Stimulated activated CD8-positive, alpha-beta memory T cell treated with anti-CD3 and anti-CD28 coated beads, Interleukin-15, amount 100 ng/mL, for 24 hours (primary cell): Measurements from ENCODE around the gene CDCA4.

ENCODE experiments used
- DNase-seq: peaks from one replicate; pipeline ENCODE4 v3.0.0-alpha.2; 2020; ENCODE audit warnings: low read depth

CDCA4 gene

DNA sequence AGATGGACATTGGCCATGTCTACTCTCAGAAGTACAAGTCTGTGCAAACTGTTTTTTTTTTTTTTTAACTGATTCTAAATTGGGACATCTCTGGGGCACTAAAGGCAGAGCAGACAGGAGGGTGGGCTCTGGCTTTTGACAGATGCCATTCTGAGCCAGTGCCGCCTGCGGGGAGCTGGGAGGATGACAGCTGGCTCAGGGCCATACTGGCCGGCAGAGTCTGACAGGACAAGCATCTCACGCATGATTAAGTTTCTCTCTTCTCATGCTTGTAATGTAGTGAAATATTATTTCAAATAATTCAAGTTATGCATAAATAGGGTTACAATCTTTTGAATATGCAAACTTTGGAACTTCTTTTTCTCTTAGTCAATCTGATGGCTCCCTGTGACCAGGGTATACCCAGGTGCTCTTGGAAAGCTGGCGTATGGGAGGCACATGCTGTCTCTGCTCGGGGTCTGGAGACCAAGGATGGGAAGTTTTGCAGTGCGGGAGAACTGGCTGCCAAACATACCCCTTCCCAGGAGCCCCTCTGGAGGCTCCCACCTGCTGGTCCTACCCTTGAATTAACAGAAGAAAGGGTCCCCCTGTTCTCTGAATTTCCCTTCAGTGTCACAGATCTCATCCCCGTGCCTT, 7.6 kb downstream of the CDCA4 start:
- no peak for DNase-seq

DNA sequence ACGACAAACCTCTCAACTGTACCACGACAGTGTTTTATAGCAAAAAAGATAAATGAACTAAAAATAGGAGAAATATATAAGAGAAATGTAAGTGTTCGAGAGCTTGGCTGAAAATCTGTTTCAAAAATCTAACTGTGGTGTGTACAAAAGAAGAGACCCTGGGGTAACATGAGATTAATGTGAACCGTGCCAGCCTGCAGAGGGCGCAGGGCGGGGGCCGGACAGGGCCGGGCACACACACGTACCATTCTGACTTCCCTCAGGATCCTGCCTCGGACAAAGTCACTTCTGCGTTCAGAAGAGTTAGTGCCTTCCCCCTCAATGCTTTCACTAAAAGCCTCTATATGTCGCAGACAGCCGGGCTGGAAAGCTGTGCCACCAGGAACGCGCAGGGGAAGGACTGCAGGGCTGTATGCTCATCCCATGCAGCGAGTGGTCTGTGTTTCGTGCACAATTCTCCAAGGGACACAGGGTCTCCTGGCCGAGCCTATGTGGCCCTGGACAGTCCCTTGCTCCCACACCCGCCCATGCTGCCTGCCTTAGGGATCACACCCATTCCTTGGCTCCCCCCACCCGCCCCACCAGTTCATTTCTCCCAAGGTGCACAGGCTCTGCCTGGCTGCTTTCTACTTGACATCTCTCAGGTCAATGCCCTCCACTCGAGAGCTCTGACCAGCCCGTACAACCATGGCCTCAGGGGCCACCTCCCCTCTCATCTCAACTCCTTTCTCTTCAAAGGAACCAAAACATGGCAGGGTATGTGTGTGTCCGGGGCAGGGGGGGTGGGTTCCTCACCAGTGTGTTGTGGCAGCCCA, 8.5 kb downstream of the CDCA4 start:
- no peak for DNase-seq

DNA sequence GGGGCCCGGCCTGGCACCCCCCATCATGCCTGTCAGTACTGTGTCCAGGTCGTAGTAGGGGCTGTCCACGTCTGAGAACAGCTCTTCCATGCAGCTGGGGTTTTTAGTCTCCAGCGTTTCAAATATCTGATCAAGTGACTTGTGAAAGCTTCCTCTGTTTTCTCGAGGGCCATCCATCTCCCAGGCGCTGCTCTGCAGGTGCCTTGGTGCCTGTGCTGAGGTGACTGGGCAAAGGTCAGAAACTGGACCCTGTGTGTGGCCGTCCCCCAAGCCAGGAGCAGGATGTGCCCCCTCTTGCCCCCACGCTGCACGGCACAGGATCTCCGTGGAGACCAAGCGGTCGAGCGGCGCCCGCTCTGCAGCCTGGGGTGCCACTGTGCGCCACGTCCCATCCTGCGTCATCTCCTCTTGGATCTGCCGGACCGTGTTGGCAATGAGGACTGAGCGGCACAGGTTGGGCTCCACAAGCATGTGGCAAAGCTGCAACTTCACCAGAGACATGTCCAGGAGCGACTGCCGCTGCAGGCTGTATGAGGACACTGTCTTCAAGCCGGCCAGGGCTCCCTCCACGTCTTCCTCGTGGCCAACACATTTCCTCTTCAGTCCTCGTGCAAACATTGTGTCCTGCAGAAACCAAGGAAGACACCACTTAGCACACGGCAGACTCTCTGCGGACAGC, 9.4 kb downstream of the CDCA4 start:
- DNase-seq: no peak

DNA sequence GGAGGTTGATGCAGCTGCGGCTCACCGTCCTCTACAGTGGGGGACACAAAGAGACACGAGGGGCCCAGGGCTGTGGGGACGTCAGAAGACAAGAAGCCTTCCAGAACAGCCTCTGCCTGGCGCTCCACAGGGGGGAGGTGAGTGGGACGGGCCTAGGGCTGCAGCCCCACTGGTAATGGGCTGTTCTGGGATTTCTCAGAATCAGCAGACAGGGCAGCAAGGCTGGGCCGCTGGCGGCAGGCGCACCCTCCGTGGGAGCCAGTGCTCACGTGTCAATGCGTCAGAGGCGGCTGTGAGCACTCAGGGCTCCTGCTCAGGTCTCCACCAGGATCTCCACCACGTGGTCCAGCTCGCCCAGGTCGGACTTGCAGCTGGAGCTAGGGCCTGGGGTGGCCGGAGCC, 10.0 kb downstream of the CDCA4 start:
- DNase-seq: no peak

DNA sequence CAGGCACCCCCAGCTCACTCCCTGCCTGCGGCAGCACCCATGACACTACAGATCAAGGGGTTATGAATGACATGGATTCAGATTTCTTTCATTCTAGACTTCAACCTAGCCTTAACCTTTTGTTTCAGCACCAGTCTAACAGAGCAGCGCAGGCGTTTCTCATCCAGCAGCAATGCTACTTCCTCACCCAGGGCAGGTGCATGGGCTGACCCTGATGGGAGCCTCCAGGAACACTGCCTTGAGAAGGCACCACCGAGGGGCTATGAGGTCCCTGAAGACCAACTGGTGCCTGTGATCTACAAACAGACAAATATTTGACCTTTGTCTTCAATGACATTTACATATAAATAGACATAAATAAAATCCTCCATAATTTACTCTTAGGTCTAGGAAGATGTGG, 10.8 kb downstream of the CDCA4 start:
- no peak for DNase-seq

DNA sequence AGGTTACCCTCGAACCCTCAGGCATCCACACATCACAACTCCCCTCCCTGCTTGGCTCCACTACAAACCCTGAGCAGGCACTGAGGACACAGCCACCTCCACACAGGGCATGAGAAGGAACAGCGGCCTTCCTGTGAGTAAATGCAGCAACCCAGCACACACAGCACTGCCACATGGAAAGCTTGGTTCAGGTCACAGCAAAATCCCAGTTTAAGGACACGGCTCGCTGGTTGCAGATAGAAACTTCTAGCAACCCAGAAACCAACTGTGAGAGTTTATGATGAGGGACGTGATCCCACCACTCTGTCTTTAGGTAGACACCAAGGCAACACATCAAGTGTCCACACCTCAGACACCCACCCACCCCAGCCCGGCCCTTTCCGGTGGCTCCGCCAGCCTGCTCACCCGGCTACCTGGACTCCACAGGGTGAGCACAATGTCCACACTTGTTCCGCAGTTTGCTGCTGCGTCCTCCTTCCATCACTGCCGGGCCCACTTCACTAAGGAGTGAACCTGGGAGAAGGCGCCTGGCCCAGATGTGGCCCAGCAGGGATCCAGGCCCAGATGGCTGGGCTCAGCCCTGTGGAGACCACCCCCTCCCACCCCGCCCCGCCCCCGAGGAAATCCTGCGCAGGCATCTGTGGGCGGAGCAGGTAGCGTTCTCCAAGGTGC, 13.2 kb downstream of the CDCA4 start:
- no peak for DNase-seq

DNA sequence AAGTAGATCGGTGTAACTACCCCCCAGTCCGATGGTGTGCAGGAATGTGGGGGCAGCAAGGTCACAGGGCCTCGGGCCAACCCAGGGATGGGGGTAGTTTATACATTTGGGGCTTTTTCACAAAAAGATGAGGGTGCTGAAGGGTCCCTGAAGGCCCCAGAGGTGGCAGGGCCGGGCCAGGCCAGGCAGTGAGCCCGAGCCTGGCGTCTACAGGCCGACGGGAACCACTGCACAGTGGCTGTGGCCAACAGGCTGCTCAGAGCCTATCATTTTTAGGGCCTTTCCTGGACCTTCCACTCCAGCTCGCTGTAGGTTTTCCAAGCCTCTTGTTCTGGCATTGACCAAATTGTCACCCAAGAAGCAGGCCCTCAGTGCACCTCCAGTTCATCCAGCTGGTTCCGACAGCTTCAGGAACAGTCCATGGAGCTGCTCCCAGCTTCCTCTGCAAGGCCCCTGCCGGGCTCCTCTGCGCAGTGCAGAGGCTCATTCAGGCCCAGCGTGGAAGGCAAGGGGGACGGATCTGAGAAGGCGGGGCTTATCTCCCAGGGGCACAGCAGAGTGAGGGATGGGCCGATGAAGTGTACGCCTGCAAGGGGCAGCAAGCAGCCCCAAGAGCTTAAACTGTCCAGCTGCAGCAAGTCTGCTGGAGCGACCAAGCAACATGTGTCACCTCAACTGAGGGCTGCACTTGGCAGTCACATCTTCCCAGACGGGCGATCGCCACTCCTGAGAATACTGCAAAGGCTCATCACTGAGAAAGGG, 13.9 kb downstream of the CDCA4 start:
- no peak for DNase-seq

DNA sequence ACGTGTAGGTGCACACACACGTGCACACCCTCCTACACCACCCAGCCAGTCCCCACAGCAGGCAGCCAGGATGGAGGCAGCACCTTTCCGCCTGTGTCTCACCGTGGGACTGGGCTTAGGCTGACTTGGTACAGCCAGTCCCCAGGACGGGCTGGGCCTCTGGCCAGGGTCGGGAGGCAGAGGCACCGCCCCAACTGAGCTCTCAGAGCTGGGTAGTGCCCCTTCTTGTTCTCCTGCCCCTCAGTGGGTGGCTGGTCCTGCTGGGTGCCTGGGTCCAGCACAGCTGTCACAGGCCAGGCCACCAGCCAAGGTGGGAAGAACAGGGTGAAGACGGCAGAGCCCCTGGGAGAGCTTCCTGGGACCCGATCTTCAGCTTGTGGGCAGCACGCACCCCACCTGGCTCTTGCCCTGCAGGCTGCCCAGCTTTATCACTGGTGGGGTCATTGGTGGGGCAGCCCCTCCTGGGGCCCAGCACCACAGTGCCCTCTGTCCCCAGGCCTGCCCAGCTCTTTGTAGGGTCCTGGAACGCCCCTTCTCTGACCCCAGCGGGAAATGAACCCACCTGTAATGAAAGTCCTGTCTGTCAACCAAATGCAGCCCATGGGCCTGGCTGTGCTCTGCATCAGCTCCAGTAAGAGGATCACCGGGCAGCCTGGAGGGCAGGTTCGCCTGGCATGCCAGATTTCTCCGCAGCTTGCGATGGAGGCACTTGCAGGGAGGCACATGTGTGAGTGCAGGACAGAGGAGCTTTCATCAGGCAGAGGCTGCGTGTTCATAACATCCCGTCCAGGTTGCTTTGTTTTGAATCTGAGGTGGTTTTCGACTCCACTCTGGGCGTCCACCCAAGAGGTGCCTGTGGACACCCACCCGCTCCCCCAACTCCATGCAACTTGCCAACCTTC, 14.7 kb downstream of the CDCA4 start:
- no peak for DNase-seq

DNA sequence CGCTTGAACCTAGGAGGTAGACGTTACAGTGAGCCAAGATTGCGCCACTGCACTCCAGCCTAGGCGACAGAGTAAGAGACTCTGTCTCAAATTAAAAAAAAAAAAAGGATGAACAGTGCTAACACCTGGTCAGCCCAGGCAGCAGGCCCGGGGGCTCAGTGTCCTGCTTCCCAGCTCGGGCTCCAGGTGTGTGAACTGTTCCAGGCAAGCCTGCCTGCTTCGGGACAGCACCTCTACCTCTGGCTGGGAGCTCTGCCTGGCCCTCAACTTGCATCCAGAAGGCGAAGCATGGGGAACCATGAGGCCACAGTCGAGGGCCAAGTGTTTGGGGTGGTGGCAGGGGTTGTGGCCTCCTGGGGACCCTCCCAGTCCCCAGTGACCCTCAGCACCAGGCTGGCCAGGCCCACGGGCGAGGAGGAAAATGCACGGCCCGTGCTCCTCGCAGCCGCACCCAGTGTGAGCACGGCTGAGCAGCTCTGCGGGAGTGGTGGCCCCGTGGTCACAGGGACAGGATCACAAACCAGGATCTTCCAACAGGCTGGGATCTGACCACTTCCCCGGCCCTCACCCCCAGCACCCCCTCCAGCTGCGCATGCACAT, 15.5 kb downstream of the CDCA4 start:
- no peak for DNase-seq

DNA sequence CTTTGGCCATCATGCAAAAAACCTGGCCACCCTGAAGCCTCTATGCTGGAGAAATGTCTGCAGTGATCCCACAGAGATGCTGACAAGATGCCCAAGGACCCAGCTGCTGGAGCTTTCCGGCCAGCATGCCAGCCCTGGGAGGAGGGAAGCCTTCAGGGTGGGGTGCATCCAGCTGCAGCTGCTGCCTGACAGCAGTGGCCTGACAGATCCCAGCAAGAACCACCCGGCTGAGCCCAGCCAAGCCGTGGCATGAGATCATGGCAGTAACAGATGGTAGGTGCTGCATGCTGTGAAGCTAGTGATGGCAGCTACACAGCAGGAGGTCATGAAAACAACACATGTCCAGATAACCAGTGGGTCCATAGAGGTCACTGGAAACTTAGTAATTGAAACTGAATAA, 21.5 kb downstream of the CDCA4 start:
- DNase-seq: no peak

DNA sequence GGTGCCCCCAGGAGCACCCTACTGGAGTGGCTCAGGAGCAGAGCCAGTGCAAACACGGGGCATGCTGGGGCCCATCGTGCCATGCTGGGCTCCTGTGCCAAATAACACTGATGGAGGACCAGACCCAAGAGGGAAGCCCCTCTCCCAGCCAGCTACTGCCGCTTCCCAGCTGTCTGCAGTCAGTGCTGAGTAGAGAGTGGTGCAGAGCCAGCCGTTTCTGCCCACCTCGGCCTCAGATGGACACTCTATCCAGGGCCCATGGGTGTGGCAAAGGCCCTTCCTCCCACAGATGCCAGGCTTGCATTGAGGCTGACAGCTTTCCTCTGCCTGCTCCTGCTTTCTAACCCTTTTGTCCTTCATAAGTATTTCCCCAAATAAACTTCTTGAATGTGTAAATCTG, 22.1 kb downstream of the CDCA4 start:
- DNase-seq: no peak

DNA sequence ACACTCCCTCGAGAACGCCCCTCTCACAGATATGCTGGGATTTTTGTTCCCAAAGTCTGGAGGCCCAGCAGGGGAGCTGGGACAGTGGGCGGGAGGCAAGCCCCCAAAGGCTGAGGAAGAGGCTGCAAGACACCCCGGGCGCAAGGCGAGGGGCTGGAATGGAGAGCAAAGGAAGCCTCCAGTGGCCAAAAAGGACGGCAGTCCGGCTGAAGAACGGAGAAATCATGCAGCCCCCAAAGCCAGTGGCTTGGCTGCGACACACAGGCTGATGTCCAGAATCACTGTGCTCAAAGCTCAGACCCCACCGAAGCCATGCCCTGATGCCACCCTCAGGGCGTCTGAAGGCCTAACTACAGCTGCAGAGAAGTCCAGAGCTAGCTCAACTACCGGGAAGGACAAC, 24.4 kb downstream of the CDCA4 start:
- DNase-seq: no peak

DNA sequence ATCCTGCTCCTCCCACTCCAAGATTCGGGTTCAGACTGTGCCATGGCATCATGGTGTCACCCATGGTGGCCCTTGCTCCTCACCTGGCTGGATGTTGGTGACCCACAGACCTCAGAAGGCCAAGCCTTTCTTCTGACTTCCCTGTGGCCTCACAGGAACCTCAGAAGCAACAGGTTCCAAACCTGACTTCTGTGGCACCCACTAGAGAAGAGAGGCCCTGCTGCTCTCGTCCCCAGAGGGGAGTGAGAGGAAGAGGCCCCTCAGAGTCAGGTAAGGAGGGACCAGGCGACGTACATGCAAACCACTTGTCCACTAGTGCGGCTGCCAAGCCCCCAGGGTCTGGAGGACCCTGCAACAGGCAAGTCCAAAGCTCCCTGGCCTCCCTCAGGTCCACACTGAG, 24.9 kb downstream of the CDCA4 start:
- no peak for DNase-seq

DNA sequence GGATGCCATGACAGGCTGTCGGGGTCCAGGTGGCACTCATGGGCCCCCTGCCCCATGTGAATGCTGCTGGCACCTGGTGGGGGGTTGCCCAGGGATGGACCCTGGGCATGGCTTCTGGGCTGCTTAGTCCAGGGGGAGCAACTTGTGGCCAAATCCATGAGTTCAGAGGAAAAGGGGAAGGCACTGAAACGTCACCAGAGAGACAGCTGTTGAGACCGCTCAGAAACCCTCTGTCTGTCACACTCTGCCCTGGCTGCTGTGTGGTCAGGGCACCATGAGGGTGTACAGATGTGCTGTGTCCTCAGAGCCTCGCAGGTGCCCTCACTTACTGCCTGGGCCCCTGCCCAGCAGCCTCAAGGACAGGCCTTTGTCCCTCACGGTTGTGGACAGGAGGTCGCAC, 25.9 kb downstream of the CDCA4 start:
- DNase-seq: no peak

DNA sequence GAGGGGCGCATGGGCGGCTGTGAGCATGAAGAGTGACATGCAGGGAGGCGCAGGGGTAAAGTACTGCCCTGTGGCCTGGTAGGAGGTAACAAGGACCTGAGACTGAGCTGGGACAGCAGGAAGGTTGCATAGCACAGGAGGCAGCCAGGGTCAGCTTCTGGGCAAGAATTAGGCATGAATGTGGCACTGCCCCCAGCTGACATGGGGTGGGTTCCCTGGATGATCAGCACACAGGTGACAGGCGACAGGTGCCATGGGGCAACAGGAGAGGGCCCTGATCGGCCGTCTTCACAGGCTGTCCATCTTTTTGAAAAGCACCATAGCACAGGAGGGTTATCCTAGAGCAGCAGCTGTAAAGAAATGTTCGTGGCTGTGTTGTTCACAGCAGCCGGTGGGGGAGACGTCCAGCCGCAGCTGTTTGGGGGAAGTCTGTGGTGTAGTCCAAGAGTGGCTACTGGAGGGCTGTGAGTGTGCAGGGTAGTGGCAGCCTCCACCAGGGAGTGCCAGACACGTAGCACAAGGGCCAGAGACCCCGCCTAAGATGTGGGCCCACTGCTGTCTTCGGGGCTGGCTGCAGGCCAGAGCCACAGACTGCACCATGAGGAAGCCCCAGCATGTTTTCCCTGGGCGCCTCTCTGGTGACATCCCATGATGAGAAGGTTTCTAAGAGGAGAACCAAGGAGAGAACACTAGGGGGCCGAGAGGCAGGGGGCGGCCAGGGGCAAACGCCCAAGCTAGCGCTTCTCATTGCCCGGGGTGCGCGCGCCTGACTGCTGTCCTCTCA, 26.9 kb downstream of the CDCA4 start:
- no peak for DNase-seq

DNA sequence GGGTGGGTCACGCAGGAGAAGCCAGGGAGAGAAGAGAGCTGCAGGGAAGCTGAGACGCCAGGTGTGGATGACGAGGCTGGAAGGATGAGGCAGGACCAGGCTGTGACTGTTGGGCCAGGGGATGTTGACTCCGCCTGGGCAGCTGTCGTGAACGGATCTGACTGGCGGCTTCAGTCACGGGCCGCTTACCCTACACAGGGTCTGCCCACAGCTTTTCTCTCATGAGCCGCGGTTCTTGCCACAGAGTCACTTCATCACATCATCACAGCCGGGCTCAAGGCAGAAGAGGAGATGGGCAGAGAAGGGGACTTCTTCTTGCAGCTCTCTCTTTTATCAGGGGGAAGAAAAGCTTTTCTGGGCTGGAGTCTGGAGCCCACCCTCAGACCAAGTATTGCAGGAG, 27.6 kb downstream of the CDCA4 start:
- DNase-seq: no peak

DNA sequence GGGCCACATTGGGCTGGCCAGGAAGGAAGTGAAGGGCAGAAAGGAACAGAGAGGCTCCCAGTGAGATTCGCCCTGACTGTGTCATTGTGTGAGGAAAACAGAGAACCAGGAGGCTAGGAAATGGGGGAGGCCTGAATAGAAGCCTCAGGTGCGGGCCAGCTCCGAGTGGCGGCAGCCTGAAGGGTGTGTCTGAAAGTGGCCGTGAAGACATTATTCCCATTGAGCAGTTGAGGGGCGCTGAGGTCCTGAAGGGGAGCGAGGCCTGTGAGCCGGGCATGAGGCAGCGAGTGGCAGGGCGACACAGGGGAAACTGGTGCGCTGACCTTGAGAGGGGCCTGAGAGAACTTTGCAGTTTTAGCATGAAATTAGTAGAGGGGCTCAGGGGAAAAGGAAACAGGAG, 28.4 kb downstream of the CDCA4 start:
- DNase-seq: no peak

DNA sequence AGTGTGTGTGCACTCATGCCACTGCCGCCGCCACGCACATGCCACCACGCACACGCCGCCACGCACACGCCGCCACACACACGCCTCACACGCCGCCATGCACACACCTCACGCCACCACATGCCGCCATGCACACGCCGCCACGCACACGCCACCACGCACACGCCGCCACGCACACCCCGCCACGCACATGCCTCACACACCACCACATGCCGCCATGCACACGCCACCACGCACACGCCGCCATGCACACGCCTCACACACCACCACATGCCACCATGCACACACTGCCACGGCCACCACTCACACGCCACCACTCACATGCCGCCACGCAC, 29.0 kb downstream of the CDCA4 start:
- DNase-seq: no peak

DNA sequence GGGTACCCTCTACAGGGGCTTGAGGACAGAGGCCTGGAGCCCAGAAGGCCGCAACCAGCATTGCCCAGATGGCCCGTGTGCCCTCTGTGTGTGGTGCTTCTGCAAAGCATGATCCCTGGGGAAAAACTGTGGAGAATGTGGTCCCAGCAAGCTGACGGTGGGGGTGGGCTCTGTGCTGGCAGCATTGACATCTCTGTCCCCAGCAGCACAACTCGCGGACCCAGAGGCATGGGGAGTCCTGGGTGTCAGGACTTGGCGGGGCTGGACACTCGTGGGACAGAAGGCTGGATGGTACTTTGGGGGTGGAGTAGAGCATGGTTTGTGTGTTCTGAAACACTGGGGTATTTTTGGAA, 31.0 kb downstream of the CDCA4 start:
- DNase-seq: no peak
